Fibroblast of lung (primary cell): Measurements from ENCODE around the gene MTAP. TPM values are rescaled to one million over a fixed set of nuclear protein-coding genes. Genes with fewer than 3 reads are reported as not detected.
A peak's percentile ranks its signal among the peaks of the same experiment; 100 is the strongest.

ENCODE experiments used
- DNase-seq, 2 donors: peaks; one replicate each; pipeline versions ENCODE4 v3.0.0 to v3.0.0-alpha.2; 2010; ENCODE audit warnings: low read depth in 2 of 2
- H2AFZ ChIP-seq: 2 replicates; pipeline ENCODE4 v1.5.1; 2012; ENCODE audit warnings: low read length, control low read depth, inconsistent platforms
- H3K27ac ChIP-seq: 2 replicates; pipeline ENCODE4 v1.5.1; 2011; ENCODE audit warnings: low read length, control low read depth; ENCODE audit not compliant: insufficient read depth
- H3K27me3 ChIP-seq: 2 replicates; pipeline ENCODE4 v1.5.1; 2011; ENCODE audit warnings: mild to moderate bottlenecking, low read length; ENCODE audit not compliant: control insufficient read depth, insufficient read depth
- H3K36me3 ChIP-seq: 2 replicates; pipeline ENCODE4 v1.5.1; 2011; ENCODE audit warnings: low read length; ENCODE audit not compliant: control insufficient read depth, insufficient read depth
- H3K4me1 ChIP-seq: 2 replicates; pipeline ENCODE4 v1.5.1; 2011; ENCODE audit warnings: low read length; ENCODE audit not compliant: control insufficient read depth, insufficient read depth; ENCODE audit errors: extremely low read depth
- H3K4me2 ChIP-seq: 2 replicates; pipeline ENCODE4 v1.5.1; 2011; ENCODE audit warnings: low read length, control low read depth; ENCODE audit not compliant: insufficient read depth; ENCODE audit errors: extremely low read depth
- H3K4me3 ChIP-seq, 4 experiments: fragments of 200-600 bp in 1 of 4; sonication (generic) in 1 of 4; replicated peaks in 1 of 4; 2 replicates each; pipeline ENCODE4 v1.5.1; 2011 to 2016; ENCODE audit warnings: low read length in 4 of 4, low read depth in 3 of 4, mild to moderate bottlenecking in 3 of 4, control low read depth in 2 of 4, inconsistent platforms in 1 of 4, mixed read lengths in 1 of 4; ENCODE audit not compliant: insufficient read depth in 1 of 4; ENCODE audit errors: control extremely low read depth in 1 of 4
- H3K79me2 ChIP-seq: 2 replicates; pipeline ENCODE4 v1.5.1; 2012; ENCODE audit warnings: mild to moderate bottlenecking, low read length, inconsistent platforms; ENCODE audit not compliant: control insufficient read depth, insufficient read depth
- H3K9ac ChIP-seq: 2 replicates; pipeline ENCODE4 v1.5.1; 2011; ENCODE audit warnings: mild to moderate bottlenecking, low read length, control low read depth; ENCODE audit not compliant: insufficient read depth
- H3K9me3 ChIP-seq: 2 replicates; pipeline ENCODE4 v1.5.1; 2012; ENCODE audit warnings: low read depth, low read length; ENCODE audit not compliant: control insufficient read depth, insufficient read depth
- H4K20me1 ChIP-seq: 2 replicates; pipeline ENCODE4 v1.5.1; 2011; ENCODE audit warnings: low read length; ENCODE audit not compliant: control insufficient read depth, insufficient read depth; ENCODE audit errors: extremely low read depth
- EZH2 ChIP-seq: IDR thresholded peaks from 2 replicates; pipeline ENCODE4 v1.5.1; 2012; ENCODE audit warnings: low read length, control low read depth, mild to moderate bottlenecking; ENCODE audit errors: missing control alignments
- polyA plus RNA-seq, 2 donors: library from polyadenylated mRNA; depleted of rRNA in 1 of 2; stranded (reverse) in 1 of 2; unstranded in 1 of 2; fragments of >200 nt; gene quantifications; 2 replicates each; pipeline ENCODE4 v1.2.1, GENCODE V29; 2011 to 2012; ENCODE audit warnings: missing spikeins in 1 of 2
- total RNA-seq: library from RNA; depleted of rRNA; stranded (reverse); fragments of >200 nt; gene quantifications from 2 replicates; pipeline ENCODE4 v1.2.1, GENCODE V29; 2014
- TF ChIP-seq, protein P1 (sequence below), 2 donors: IDR thresholded peaks in 1 of 2; conservative IDR thresholded peaks in 1 of 2; 1 replicate in 1 of 2; 2 replicates in 1 of 2; pipeline ENCODE4 v1.5.1; 2011 to 2012; ENCODE audit warnings: low read length in 2 of 2, control low read depth in 1 of 2, inconsistent platforms in 1 of 2, low read depth in 1 of 2, mild to moderate bottlenecking in 1 of 2

Gene MTAP
- total and polyA plus RNA-seq, 2 donors (not counting 1 experiment from before 2014, with no cell fraction given), result 20.0 to 27.6 TPM

DNA sequence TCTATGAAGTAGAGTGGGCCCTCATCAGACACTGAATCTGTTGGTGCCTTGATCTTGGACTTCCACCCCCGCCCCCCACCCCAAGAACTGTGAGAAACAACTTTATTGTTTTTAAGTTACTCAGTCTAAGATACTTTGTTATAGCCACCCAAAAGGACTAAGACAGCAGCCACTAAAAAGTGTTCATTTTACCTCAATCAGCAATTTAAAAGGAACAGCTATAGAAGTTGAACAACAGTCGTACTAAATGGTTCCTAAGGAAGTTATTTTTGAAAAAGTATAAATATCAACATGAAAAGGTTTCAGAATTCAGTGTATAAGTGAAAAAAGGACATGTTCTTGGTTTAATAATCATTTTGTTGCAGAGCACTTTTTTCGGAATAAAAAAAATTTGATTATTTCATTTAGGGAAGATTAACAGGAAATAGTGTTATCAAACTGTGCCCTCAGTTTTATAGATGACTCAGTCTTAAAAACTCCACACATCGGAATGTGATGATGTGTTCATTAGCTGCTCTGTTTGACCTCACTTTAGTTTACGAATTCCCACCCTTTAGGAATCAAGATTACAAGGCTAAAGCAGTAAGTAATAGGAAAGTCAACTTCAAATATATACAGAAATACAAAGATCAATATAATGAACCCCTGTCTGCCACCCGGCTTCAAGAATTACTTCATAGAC, 71.2 kb downstream of the MTAP start:
- no peak for TF ChIP-seq EZH2
- TF ChIP-seq, protein P1, sequence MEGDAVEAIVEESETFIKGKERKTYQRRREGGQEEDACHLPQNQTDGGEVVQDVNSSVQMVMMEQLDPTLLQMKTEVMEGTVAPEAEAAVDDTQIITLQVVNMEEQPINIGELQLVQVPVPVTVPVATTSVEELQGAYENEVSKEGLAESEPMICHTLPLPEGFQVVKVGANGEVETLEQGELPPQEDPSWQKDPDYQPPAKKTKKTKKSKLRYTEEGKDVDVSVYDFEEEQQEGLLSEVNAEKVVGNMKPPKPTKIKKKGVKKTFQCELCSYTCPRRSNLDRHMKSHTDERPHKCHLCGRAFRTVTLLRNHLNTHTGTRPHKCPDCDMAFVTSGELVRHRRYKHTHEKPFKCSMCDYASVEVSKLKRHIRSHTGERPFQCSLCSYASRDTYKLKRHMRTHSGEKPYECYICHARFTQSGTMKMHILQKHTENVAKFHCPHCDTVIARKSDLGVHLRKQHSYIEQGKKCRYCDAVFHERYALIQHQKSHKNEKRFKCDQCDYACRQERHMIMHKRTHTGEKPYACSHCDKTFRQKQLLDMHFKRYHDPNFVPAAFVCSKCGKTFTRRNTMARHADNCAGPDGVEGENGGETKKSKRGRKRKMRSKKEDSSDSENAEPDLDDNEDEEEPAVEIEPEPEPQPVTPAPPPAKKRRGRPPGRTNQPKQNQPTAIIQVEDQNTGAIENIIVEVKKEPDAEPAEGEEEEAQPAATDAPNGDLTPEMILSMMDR (conservative IDR thresholded peaks at IDR 0.05 in 1 of 2, IDR thresholded peaks at IDR 0.05 in 1 of 2; ENCODE audit: low read depth in 1 of 2, low read length in 2 of 2), result no peak
- Histone ChIP-seq H4K20me1 (no peaks in the 10 kb centered on the region), H2AFZ (no peak overlapping the region), H3K4me1 (peaks cover 2% of the 10 kb centered on the region), H3K9me3 (no peaks in the 10 kb centered on the region), H3K27ac (no peak overlapping the region), H3K36me3 (no peaks in the 10 kb centered on the region), H3K4me3 (no peak overlapping the region), H3K9ac (no peak overlapping the region), H3K79me2 (no peaks in the 10 kb centered on the region), H3K27me3 (no peaks in the 10 kb centered on the region), H3K4me2 (no peak overlapping the region)
- peak; percentile 39 to 88 for DNase-seq

DNA sequence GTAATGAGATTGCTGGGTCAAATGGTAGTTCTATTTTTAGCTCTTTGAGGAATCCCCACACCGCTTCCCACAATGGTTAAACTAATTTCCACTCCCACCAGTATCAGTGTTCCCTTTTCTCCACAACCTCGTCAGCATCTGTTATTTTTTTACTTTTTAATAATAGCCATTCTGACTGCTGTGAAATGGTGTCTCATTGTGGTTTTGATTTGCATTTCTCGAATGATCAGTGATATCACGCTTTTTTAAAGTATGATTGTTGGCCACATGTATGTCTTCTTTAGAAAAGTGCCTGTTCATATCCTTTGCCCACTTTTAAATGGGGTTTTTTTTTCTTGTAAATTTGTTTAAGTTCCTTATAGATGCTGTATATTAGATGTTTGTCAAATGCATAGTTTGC, 73.5 kb downstream of the MTAP start:
- Histone ChIP-seq H3K4me1 (peaks cover 2% of the 10 kb centered on the region), H3K4me3 (no peak overlapping the region), H3K9ac (no peak overlapping the region), H3K9me3 (no peaks in the 10 kb centered on the region), H3K27me3 (no peaks in the 10 kb centered on the region), H3K36me3 (no peaks in the 10 kb centered on the region), H4K20me1 (no peaks in the 10 kb centered on the region), H3K27ac (no peak overlapping the region), H3K4me2 (no peak overlapping the region), H2AFZ (no peak overlapping the region), H3K79me2 (no peaks in the 10 kb centered on the region)
- no peak for DNase-seq
- TF ChIP-seq EZH2, result no peak
- TF ChIP-seq, protein P1 (conservative IDR thresholded peaks at IDR 0.05 in 1 of 2, IDR thresholded peaks at IDR 0.05 in 1 of 2; ENCODE audit: low read depth in 1 of 2, low read length in 2 of 2), result no peak

DNA sequence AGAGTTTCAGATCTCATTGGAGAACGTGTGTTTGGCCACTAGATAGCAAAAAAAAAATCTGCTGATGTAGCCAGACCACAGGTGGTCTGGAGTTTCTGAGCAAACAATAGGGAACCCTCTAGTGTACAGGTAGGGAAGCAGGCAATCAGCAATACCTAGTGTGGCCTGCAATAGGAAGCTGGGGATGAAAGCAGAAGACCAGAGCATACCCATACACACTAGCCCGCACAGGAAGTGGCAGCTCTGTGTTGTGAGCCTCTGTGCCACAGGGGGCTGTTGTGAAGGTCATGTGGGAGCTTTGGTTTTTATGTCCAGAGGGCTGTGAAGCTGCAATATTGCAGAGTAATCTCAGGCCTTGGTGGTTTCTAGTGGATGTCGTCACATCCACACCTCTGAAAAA, 81.2 kb downstream of the MTAP start:
- H3K79me2 ChIP-seq, result no peaks in the 10 kb centered on the region
- H3K4me1 ChIP-seq, result no peaks in the 10 kb centered on the region
- H3K4me3 ChIP-seq, result no peak overlapping the region
- no peak overlapping the region for H2AFZ ChIP-seq
- TF ChIP-seq, protein P1 (conservative IDR thresholded peaks at IDR 0.05 in 1 of 2, IDR thresholded peaks at IDR 0.05 in 1 of 2; ENCODE audit: low read depth in 1 of 2, low read length in 2 of 2), result no peak
- TF ChIP-seq EZH2, result no peak
- no peaks in the 10 kb centered on the region for H3K27me3 ChIP-seq
- no peak for DNase-seq
- no peak overlapping the region for H3K27ac ChIP-seq
- no peaks in the 10 kb centered on the region for H3K36me3 ChIP-seq
- H3K9ac ChIP-seq, result no peak overlapping the region
- H4K20me1 ChIP-seq, result no peaks in the 10 kb centered on the region
- no peak overlapping the region for H3K4me2 ChIP-seq
- no peaks in the 10 kb centered on the region for H3K9me3 ChIP-seq
